Activated T-helper 9 cell treated with anti-CD3 and anti-CD28 coated beads, Interleukin-2, amount 50 U/mL, for 16 hours (primary cell): ENCODE measurements around the gene EIPR1.
"Not testable (repeated sequence)": the region's sequence is repeated elsewhere in the genome, so short reads cannot be mapped to it uniquely, and the experiment has no call there.

Experiments
- DNase-seq: peaks from one replicate; pipeline ENCODE4 v3.0.0-alpha.2; 2020; ENCODE audit warnings: low read depth

Gene EIPR1

DNA sequence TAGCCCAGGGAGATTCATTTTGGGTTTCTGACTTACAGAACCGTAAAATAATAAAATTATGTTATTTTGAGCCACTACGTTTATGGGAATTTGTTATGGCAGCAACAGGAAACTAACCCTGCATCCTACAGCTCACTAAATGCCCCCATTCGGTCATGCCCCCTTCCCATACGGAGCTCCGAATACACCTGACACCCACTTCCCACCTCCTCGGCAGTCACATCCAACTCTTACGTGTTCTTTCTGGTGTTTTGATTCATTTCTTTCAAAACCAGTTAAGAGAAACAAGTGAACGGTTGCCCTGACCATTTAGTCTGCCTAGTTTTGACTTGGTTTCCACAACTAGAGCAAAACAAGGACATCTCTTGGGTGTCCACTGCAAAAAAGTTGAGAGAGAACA, 19.7 kb downstream of the EIPR1 start:
- no peak for DNase-seq

DNA sequence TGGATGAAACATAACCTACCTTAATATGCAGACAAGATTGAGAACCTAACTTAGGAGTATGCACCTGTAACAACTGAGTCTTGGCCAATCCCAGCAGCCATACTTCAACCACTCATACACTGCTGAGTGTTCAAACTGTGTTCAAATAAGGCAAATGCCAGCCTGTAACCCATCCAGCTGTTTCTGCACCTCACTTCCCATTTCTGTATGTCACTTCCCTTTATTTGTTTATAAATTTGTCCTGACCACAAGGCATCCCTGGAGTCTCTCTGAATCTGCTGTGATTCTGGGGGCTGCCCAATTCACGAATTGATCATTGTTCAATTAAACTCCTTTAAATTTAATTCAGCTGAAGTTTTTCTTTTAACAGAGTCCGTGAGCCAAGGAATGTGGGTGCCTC, 20.2 kb downstream of the EIPR1 start:
- not testable (repeated sequence) for DNase-seq

DNA sequence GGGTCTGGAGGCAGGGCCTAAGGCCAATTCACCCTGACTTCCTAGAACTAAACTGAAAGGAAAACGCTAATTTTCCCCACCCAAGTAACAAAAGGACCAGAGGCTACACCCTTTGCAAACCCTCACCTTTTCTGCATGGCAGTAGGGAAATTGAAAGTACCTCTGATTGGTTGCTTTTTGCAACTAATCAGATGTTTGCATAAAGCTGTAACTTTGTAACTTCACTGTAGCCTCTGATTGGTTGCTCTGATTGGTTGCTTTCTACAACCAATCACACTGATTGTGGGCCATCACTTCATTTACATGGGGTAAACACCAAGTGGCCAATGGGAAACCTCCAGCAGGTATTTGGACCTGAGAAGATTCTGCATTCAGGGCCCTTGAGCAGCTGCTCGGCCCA, 20.8 kb downstream of the EIPR1 start:
- no peak for DNase-seq

DNA sequence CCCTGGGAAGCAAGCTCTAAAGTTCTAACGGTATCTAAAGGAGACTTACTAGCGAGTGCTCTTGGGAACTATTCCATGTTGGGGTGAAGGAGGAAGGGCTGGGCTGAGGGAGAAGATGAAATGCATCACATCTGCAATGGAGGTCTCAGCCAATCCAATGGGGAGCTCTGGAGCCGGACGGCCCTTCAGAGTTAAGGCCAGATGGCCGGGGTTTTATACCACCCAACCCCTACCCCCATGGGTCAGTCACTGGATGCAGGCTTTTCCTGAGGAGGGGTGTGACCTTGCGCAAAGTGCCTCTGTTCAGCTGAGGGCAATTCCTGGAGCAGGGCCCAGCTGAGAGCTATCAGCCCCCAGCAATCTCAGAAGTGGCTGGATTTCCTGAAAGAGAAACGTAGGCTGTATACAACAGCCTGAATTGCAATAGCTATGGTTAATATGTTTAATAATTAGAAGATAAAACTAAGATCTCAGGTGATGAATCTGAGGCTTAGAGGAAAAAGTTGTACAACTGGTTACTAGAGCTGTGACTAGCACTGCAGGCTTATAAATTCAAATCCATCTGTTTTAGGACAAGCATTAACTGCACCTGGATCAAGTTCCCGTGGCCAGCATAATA, 21.6 kb downstream of the EIPR1 start:
- DNase-seq = no peak

DNA sequence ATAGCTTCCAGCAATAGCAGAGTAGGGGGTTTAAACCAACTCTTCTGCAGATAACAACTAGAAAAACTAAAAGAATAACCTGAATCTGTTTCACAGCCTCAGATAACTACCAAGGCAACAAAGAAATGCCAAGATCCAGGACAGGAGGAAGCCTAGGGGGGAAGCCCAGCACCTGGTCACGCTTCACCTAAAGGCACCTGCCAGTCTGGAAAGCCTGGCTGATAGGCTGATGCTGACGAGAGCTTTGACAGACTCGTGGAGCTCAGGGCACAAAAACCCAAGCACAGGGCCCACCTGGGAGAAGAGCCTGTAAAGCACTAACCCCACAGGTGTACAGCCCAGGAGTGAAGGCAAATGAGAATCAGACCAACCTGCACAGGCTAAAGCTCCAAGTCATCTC, 22.6 kb downstream of the EIPR1 start:
- DNase-seq = no peak

DNA sequence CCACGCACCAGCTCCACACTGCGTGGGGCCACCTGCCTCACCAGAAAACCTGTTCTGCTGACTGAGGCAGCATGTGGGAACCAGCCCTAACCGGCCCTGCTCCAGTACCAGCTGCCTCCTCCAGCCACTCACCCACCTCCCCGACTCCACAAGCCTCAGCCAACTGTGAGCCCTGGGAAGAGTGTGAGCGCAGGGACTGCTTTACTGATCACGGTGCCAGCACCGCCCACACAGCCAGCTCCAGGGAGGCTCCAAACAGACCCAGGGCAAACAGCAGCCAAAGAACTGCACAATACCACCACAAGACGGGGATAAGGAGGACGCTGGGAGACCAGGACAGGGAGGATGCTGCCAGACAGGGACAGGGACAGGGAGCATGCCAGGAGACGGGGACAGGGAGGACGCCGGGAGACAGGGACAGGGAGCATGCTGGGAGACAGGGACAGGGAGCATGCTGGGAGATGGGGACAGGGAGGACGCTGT, 28.4 kb downstream of the EIPR1 start:
- no peak for DNase-seq

DNA sequence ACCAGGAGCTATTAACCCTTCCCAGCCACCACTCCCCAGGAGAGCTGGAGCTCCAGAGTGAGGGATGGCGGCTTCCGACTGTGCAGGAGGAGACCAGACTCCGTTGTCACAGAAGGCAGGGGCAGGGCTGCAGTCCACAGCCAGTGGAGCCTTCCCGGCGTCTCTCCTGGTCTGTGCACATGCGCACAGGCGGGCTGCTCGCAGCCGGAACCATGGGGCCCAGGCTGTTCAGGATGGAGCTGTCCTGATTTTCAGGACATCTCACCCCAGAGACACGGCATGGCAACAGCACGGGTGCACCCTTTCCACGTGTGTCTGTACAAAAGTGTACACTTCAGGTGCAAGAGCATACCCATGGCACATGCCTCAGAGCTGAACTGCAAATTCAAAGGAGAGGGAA, 28.9 kb downstream of the EIPR1 start:
- DNase-seq = no peak

DNA sequence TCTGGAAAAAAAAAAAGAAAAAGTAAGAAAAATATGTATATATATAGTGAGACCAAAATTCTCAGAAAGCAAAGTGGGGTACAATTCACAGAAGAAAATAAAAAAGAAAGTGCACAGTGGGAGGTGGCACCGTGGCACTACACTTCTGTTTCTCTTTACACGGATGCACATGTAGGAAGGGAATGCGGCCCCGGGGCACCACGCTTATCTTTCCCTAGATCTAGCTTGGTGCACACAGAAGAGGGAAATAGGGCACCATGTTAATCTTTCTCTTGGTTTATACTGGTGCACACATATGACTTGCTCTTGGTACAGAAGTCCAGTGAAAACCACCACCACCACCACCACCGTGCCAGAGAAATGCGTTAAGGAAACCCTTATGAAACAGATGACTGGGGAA, 32.0 kb downstream of the EIPR1 start:
- DNase-seq = no peak

DNA sequence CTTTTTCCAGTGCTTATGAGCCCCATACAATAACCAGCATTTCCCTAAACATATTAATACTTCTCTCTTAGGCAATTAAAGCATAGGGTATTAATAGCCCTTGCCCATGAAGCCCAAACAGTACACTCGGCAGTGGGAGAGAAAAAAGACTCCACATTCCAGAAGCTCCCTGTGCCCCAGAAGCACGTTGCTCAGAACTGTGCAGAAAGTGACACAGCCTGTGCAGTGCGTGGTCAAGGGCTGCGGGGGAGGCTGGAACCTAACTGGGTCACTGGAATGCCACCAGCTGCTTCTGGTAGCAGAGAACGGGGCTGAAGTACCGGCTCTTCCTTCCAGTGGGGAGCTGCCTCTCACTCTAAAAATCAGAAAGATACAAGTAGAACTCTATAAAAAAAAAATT, 32.7 kb downstream of the EIPR1 start:
- no peak for DNase-seq

DNA sequence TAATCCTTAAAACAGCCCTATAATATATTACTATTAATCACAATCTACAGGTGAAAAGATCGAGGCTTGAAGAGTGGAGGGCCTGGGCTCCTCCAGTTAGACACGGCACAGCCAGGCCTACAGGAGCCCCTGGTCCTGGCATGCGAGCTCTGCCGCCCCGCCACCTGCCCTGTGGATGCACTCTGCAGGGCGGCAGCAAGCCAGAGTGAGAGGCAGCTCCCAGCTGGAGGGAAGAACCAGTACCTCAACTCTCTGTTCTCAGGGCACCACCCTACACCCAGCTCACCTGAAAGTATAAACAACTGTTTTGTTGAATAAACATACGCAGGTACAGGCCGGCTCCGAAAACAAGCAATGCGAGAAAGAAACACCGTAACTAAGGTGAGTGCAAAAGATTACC, 34.6 kb downstream of the EIPR1 start:
- DNase-seq = no peak

DNA sequence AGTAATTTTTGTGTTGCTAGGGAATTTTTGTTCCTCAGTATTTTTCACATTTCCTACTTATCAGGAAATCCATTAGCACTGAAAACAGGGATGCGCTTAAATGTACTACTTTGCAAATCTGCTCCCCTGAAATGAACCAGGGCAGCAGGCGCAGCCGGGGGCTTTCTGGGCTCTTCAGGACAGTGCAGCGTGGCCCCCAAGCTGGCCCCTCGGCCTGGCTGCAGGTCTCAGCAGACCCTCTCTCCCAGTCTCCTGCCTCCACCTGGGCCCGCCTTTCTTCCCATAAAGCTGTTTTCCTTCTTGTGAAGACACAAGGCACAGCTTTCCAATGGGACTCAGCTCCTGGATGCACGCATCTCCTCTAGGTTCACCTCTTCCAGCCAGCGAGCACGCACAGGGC, 35.3 kb downstream of the EIPR1 start:
- DNase-seq = no peak

DNA sequence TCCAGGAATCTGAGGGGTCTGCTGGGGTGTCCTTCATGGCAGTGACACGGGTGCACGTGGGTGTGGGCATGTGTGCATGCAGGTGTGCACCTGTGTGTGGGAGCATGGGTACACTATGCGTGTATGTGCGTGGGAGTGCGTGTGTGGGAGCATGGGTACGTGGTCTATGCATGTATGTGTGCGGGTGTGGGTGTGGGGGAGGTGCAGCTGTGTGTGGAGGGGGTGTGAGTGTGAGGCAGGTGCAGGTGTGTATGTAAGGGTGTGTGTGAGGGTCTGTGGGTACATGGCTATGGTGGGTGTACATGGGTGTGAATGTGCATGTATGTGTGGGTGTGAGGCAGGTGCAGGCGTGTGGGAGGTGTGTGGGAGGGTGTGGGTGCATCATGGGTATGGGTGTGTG, 36.3 kb downstream of the EIPR1 start:
- DNase-seq = no peak

DNA sequence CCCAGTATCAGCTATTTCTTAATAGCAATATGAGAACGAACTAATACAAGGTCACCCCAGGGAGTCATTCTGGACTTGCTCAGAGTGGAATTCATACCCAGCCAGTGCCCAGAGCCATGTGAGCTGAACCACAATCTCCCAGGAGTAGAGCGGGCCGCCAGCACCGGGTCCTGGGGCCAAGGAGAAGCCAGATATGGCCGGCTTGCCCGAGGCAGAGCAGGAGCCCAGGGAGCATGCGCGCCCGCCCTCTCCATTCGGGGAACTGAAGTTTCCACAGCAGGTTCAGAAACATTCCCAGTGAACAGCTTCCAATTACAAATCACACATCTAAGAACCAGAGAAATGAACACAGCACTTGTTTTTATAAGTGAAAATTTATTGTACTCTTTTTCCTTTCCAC, 37.5 kb downstream of the EIPR1 start:
- DNase-seq = no peak

DNA sequence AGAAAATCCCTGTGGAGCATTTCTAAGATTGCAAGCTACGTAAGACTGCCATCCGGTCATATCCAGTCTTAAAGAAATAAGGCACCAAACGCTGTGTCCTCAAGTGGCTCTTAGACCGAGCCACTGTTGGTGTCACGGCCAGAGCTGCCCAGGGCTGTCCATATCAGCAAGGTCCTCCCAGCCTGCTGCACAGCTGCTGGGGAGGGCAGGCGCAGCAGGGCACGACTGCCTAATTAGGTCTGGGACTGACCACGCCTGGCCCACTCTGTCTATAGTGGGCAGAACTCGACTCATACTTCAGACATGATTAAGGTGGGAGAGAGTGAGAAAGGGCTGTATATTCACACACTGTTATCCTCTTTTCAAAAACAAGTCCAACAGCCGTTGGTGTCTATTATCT, 39.3 kb downstream of the EIPR1 start:
- DNase-seq = no peak

DNA sequence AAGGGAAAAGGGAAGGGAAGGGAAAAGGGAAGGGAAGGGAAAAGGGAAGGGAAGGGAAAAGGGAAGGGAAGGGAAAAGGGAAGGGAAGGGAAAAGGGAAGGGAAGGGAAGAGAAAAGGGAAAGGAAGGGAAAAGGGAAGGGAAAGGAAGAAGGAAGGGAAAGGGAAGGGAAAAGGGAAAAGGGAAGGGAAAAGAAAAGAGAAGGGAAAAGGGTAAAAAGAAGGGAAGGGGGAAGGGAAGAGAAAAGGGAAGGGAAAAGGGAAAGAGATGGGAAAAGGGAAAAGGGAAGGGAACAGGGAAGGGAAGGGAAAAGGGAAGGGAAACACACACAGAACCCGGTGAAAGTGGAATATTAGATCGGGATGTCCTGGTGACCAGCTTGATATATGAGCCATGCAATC, 40.8 kb downstream of the EIPR1 start:
- DNase-seq = no peak

DNA sequence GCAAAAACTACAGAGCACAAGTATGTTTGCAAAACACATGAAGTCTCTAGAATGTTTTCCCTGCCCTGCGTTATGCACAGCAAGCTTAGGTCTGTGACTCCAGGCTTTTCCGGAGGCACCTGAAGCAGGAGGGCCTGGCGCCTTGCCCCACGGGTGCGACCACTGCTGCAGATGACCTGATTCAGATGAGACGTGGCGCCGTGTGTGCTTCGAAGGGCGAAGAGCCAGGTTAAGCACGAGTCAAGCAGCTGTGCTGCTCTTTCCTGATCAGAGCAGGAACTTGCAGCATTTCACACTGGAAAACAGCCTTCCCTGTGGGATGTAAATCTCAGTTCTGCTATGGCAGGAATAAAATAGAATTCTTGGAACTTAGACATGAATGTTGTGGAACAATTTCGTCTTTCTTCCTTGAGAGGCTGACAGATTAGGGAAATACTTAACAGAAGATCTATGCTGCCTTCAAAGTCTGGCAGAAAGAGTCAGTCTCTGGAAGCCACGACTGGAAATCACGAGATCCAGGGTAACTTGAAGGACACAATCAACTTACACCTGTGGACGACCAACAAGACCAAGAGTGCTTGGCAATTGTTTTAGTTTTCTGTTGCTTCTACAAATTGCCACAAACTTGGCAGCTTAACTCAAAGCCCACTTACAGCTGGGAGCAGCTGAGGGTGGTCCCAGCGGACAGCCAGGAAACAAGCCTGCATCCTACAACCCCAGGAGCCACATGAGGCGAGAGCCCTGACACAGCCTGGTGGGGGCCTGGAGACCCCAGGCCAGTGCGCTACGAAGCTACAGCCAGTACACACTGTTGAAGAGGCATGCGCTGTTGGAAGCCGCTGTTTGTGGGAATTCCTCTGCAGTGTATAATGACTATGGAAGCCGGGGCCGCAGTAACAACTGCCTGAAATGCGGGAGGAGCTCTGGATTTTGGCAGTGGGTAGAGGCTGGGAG, 42.9 kb downstream of the EIPR1 start:
- DNase-seq = no peak

DNA sequence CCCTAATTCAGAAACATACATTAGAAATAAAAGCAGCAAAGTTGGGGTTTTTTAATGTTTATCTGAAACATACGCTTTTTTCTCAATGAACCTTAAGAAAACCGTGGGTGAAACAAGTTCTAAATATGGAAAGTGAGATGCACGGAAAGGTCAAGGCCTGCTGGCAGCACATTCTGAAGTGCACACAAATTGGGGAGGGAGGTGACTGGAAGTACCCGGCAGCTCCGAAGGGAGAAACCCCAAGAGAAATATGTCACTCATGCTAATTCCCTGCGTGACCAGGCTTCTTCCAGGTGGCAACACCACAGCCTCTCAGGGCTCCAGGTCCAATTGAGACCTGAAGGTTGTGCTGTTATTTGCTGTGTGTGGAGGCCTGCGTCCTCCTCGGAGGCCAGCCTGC, 45.5 kb downstream of the EIPR1 start:
- DNase-seq = no peak

DNA sequence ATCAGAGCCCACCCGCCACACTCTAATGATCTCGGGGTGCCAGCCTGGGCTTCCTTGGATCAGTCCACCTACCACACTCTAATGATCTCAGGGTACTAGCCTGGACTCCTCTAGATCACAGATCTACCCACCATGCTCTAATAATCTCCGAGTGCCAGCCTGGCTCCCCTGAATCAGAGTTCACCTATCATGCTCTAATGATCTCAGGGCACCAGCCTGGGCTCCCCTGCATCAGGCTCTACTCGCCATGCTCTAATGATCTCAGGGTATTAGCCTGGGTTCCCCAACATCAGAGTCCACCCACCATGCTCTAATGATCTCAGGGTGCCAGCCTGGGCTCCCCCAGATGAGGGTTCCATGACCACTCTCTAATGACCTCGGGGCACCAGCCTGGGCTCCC, 48.1 kb downstream of the EIPR1 start:
- DNase-seq = no peak

DNA sequence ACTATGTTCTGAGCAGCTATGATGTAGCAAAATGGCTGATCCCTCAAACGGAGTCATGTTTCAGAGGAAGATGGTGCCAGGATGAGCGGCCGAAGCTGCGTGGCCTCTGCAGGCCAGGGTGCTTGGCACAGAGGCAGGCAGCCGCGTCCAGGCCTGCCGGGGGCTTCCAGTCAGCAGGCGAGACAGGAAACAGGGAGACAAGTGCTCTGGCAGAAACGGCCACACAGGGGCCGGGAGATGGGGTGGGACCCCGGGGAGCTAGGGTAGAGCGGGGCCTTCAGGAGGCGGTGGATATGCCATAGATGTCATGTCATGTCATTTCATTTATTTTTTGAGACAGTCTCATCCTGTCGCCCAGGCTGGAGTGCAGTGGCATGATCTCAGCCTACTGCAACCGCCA, 50.7 kb downstream of the EIPR1 start:
- DNase-seq = no peak

DNA sequence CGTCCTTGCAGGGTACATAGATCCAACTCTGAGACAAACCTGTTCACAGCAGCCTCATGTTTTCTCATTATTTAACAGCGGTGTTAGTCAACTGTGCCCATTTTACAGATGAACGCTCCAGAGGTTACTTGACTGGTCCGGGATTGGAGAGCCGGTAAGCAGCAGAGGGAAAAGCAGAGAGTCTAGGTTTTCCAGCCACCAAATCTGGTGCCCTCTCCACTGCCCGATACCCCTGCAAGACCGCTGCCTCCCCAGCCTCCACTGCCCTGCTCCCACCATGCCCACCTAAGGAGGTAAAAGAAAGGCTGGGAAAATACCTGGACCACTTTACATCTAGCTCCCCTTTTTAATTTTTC, 51.5 kb downstream of the EIPR1 start:
- DNase-seq = no peak

DNA sequence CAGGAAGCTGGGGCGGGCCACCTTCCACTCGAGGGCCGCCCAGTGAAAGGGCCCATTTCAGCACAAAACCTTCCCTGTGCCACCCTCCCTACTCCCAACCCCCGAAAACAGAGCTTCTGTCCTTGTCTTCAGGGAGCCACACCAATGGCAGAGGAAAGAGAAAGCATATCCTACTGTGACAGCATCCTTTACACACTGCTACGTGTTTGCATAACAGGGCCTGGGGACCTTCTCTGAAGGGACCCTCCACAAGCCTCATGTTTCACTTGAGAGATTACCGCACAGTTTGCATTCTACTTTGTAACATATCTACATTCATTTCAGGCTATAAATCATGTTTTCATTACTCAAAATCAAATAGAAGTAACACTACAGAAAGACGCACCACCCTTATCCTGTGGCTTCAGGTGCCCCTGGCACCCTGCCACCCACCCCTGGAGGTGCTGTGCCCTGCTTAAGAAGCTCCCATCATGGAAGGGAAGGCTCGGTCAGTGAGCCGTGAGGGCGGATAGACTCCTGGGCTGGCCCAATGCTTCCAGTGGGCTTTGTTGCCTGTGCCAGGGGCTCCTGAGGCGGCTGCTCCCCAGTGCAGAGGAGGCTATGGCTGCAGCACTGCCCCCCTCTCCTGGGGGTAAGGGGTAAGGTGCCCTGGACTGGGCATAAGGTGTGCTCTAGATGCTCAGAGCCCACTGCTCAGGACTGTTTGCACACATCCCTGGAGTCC, 52.0 kb downstream of the EIPR1 start:
- no peak for DNase-seq

DNA sequence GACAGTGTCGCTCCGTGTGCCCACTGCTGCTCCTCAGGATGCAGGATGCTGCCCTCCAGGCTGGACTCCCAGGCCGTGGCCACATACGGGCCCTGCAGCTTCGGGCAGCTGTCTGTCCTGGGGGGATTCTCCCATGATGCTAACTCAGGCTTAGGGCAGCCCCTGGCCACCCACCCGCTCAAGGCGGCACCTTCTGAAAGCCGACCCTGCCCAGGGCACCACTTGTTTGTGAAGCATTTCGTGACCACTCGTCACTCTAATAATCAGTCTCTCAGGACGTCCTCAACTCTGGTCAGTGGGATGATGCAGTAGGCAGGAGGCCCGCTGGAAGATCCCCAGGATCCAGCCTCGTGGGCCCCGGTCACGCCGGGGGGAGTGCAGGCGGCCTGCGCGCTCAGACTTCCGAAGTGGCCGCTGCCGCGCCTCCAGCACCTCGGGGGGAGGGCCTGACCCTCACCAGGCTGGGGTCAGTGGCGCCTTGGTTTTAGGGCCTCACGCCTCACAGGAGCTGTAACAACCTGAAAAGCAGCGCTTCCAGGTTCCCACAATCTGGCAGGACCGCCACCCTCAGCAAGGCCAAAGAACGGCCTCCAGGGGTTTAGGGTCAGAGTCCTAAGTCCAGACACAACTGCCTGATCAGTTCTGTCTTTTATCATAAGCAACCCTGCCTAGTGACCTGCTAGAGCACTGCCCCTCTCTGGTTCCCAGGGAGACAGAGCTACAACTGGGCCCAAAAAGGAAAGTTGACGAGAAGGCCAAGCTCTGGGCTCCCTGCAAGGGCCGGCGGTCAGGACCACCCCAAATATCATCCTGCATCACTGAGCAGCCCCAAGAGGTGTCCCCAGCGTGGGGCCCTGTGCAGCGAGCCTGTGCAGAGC, 53.0 kb downstream of the EIPR1 start:
- DNase-seq = no peak
